HG03575 (cell line): ENCODE data around the gene ARGLU1.

ENCODE experiments used
- ATAC-seq: cut with Tn5 transposase; IDR thresholded peaks from one replicate; pipeline ENCODE4 v1.9.1; 2021; ENCODE audit not compliant: unreplicated experiment, insufficient number of reproducible peaks, low FRiP score; ENCODE audit errors: extremely low read depth

The ARGLU1 gene

DNA sequence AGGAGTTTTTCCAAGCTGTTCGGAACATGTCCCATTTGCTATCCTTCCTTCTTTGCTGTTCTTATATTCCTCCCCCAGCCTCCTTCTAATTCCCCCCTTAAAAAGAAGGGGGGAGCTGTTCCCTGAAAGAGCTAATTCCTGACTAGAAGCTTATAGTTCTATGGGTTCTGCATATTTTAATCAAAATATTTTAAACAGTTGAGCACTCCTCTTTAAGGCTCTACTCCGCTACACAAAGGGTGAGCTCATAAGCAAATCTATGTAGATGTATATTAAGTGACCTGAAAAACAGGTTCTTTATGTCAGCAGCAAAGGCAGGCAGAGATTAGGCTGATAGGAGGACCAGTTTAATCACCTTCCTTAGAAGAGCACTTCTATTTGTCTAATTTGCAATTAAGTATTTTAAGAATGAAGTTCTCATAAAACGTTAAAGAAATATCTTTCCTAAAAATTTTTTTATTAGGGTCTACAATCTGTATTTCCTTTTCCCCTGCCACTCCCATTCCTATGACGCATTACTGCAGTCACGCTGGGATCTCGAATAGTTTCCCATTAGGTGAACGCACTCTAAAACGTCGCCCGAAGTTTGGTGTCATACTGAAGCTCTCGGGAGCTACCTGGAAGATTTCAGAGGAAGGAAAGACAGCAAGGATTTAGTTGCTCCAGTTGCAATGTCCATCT, 37.6 kb downstream of the ARGLU1 start:
- ATAC-seq, result no peak

DNA sequence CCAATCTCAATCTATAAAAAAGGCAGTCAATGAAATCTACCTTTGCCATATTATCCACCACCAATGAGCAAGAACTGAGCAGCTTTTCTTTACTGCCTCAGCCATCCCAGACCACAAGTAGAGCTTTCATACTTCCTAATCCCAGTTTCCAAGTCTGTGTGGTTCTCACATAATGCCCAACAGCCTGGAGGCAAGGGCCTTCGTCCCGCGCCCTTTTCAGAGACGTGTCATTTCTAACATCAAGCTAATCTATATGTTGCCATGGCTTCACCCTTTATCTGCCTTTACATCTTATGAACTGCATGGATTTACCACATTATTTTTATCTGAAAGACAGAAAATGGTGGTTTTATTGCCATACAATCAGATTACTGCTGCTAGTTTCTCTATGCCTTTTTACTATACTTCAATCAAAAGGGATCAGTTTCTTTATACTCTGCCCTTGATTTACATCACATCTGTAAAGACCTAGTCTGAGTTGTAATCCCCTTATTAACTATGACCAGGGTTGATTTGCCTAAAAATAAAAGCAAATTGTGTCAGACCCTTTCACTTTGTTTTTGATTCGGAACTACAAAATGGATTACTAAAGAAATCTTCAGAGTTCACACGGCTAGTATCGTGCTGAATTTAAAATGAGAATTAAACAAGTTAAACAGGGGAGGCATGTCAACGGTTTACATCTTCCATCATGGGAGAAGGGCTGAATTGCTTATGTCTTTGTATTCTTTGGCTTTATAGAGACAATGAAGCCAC, 38.3 kb downstream of the ARGLU1 start:
- ATAC-seq, result no peak

DNA sequence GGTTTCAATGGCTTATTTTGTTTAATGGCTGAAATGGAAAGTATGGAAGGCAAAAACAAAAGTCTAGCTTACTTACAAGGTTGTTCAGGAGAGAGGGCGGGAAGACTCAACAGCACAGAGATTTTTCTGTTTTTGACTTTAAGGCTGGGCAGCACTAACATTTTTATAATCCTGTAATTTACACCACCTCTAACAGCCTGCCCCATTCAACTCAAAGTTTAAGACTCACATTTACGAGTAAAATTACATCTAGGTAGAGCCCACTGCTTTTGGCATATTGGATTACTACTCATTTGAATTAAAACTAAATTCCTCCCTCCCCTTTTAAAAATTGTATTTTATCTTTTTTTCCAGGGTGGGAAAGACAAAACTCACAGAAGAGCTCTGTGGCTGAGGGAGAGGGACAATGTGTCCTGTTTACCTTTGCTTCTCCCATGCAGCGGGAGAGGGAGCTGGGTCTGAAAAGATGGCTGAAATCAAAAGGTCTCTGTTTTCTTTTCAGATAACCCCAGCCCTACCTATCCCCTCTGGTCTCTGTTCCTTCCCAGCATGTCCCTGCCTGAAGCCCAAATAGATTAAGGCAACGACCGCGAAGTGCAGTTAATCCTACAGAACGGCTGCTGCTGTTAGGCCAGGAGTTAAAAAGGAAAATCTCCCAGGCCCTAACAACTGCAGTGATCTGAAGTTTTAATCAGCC, 39.1 kb downstream of the ARGLU1 start:
- ATAC-seq, result no peak

DNA sequence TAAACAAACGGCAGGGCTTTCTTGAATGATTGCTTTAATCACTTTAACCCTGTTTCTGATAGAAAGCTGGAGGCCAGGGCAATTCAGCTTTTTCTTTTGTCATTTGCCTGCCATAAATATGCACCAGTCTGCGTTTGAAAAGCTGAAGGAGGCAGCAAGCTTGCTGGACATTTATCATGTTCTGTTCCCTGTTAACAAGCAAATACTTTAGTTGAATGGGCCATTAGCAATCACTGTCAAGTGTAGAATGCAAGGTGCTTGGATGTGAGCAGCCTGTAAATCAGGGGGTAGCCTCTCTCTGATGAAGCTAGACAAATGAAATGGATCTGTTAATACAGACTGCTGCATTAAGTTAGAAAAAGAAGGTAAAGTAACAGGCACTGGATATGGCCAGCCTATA, 40.1 kb downstream of the ARGLU1 start:
- no peak for ATAC-seq

DNA sequence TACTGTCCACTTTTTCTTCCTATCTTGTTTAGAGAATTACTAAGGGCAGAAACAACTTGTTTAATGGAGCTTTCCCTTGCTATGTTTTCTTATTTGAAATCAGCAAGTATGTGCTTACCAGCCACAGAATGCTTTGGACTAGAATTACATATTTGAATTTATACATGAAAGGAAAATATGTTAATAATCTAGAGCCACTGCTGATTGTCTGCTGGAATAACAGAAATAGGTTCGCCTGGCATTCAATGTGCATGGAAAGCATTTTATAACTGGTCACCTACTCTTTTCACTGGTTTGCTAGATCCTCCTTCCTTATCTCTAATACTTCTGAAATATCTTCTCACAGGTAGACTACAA, 40.5 kb downstream of the ARGLU1 start:
- no peak for ATAC-seq

DNA sequence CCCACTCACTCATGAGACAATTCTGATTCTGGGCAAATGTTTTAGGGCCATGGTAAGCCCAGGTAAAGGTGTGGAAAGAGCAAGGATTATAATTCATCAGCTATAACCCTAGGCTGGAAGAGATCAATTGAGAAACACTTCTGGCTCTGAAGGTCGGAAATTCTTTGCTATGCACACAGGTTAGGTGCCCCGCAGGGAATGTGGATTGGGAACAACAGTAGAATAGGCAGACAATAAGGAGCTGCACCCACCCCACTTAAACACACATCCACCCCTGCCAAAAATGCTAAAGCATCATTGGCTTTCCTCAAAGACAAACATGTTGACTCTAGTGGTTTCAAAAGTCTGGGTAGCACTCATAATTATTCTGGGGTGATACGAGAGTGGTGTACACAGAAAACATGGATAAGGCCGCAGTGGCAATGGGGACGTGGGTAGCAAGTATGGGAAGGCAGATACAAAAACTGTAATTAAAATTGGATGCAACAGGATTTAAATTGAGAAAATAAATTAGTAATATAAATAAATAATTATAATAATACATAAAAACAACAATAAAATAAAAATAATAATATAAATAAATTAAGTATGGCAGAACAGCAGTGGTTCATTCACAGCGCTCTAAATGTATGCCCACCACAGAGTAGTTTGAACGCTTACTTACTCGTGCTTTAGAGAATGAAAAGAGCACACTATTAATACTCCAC, 41.0 kb downstream of the ARGLU1 start:
- ATAC-seq, result no peak

DNA sequence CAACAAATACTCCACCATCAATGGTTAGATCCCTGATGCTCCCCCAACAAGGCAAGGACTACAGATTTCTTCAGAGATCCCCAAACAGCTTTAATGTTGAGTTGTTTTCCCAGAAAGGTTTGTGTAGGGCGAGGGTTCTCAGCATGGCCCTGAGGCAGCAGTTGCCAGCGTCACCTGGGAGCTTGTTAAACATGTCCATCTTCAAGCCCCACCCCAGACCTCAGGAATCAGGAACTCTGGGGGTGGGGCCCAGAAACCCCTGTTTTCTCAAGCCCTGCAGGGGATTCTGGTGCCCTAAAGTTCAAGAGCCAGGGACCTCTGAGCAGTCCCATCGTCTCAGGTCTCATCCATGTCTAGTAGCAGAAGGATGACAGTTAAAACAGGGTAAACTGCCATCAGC, 42.1 kb downstream of the ARGLU1 start:
- ATAC-seq, result no peak

DNA sequence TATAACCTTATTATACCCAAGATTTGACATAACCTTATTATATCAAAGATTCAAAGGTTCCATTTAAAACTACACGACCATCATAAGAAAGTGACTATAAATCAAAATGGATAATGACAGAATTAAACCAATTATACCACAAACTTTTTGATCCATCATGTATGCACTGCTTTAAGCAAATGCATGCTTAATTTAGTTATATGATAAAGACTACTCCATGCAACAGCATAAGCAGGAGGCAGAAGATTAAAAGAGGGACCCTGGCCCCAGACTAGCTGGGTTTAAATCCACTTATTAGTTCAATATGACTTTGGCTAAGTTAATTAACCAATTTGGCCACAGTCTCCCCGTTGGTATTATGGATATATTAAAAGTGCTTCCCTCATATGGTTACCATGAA, 43.8 kb downstream of the ARGLU1 start:
- no peak for ATAC-seq

DNA sequence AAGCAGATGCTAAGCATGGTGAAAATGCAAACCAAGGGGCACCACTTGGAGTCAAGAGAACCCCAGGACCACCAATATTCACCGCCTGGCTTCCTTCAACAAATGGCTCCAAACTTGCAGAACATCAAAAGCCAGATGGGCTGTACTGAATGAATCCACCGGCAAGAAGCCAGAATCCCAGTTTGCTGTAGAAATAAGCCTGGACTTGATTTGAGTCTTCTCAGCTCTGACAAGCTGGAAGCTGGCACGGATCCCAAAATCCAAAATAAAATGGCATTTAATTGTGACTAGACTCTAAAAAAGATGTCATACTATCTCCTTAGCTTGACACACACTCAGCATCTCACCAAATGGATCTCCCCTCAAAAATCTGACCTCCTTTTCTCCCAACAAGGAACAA, 44.4 kb downstream of the ARGLU1 start:
- no peak for ATAC-seq

DNA sequence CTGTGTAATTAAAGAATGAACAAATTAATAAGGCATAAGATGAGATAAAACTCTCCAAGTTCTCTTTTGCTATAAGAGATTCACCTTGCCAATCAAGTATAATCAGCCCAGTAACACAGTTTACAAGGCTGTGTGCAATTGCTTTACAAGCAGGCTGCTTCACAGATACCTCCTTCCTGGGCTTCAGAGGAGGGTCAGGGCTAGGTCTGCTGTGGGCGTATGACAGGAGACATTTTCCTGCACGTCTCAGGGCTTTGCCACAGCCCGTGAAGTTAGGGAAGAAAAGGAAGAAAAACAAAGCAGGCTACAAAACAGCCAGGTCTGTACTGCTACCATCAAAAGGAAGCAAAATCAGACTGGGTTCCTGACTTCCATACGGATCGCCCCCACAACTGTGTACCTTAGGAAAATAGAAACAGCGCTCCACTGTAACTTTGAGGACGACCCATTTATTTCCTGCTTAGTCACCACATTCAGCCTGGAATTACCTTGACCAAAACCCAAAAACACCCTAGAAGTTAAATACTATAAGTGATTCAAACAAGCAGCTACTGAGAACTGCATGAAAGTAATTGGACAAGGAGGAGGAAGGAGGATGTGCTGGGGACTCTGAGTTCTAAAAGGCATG, 44.9 kb downstream of the ARGLU1 start:
- no peak for ATAC-seq

DNA sequence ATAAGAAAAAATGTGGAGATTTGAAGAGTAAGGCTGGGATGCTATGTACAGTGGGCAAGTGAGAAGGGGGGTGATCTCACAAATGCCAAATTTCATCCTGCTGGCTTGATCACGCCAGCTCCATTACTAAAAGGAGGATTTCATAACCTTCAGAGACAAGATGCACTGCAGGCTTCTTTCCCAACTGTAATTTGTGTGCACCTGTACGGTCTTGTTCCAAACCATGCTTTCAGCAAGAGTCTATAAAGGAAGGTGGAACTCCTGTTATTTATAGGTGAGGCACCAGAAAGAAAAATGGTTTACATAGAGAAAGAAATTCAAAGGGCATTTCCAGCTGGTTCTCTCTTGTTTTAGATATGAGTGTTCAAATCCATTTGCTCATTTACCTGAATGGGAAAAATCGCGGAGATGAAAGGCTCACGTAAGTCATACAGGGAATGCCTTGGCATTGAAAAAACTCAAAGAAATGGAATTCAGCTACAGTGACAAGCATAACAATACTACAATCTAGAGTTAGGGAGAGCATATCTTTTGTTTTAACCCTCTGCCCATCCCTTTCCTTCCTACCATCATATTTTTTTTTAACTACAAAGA, 45.7 kb downstream of the ARGLU1 start:
- no peak for ATAC-seq

DNA sequence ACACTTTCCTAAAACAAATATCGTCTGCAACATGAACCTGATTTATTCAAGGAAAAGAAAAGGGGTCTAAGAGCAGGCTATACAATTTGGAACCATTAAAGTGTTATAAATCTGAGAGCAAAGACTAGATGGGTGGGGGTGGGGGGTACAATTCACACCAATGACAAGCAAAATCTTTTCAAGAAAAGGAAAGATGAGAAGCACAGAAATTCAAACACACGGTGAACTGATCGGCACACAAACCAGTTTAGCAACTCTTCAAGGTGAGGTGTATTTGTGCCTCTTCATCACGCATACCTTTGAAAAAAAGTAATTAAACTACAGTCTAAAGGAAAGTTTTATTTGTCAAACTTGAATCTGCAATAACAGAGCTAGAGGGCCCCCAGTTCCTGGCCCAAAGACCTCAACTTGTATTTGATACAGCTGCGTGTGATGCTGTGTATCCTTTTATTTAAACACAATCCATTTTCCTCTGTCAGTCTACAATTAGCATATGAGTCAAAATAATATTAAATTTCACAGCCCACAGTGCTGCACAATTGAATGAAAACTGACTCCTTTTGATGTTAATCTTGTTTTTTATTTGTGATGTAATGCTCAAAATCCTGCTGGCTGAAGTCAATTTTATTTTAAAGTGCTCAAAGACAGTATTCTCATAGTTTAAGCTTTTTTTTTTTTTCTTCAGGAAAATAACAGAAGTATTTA, 46.7 kb downstream of the ARGLU1 start:
- ATAC-seq, result no peak

DNA sequence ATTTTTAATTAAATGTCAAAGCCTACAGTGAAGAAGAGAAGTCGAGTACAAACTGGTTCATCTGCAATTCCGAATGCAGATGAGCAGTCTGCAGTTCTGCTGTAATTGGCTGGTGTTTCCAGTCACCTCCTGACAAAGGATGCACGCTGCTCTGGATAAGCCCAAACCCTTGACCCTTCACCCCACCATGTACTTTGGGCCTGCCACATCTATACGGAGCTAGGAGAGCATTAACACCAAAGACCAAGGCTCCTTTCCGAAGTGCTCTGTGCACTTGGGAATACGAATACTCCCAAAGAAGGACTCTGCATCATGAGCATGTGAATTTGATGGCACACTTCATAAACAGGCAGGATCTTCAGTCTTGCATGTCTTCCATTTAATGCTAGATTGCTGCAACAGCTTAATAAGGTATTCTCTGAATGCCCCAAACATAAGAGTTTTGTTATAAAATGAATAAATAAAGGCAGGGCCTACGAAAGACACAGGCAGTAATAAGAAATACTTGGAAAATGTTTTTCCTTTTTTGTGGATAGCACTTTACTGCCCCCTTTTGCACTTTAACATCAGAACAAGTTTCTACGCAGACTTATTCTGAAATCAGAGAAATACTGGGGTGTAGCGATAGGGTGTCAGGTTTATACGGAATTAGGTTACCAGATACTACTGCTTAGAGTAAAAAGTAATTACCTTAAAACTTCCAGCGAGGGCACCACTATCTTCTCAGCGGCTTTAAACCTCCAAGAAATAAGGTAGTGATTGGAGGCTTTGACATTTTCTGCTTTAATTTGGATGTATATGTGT, 47.5 kb downstream of the ARGLU1 start:
- ATAC-seq, result no peak

DNA sequence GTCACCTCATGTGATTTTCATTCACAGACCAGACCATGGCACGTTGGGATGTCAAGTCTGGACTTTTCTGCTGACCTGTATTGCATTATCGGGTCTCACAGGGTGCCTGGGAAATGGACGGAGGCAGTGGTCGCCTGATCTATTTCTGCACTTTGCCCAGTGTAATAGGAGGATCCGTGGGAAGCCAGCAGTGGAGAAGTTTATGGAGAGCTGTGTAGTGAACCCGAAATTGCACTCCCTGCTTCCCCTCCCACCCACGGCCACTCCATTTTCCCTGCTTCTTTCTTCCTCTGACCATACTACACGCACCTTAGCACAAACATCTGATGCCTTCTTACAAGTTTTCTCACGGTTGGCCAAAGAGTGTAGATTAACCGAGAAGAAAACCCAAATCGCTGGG, 49.4 kb downstream of the ARGLU1 start:
- ATAC-seq, result no peak

DNA sequence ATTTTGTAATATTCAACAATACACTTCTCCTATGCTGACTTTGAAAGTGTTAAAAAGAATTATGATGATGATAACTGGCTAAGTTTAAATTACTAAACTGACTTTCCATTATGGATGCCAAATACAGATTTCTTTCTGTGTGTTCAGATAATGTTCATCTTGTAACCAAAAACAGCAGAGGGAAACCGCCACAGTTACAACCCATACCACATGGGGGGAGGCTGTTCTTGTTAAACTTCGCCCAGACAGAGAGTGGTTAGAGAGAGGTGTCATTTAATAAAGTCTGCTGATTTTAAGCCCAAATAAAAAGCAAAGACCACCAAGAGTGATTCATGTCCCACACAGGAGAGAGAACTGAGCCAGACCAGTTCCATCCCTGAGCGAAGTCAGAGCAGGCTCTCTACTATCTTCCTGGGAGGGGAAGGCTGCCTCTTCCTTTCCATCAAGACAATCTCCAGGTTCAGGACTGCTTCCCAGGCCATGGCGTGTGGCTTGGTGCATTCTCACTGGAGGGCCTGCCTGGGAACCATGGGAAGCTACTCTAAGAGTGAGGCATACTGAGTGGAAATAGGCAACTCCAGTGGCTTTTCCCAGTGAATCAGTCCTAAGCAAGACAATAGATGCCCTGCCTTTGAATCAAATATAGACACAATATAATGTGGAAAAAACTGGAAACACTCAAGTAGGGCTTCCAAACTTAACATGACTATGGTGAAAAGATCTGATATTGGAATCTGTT, 50.7 kb downstream of the ARGLU1 start:
- ATAC-seq, result no peak

DNA sequence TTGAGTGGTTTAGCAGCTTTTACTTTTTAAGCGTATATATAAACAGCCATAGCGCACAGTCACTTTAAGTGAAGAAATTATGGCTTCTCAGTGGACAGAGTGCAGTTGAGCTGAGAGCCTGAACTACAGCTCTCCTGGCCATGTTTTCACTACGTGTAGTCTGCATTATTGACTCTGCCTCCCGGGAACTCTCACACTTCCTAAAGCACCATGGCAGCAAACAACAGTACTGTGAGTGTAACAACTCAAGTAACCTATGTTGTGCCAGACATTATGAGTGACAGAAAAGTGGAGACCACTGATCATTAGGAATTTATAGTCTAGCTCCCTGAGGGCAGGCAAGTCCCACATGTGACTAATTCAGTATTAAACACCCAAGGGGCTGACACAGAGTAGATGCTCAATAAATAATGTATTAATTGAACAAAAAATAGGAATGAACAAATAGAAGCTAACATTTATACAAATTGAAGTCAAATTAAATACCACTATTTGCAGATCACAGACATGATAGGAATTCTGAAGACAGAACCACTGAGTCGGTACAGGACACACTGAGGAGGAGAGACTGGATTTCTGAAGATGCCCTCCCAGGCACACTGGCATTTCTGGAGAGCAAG, 52.2 kb downstream of the ARGLU1 start:
- ATAC-seq, result no peak
